Kidney (tissue), 14 donors: ENCODE results near the gene NAPB. TPM values are rescaled to one million over a fixed set of nuclear protein-coding genes. Genes with fewer than 3 reads are reported as not detected.

ENCODE experiments used
- DNase-seq, 5 donors: peaks; one replicate each; pipeline ENCODE4 v3.0.0-alpha.2; 2013 to 2020
- FAIRE-seq: peaks from 2 replicates; lab custom pipeline; 2012; peaks lifted over from hg19 to GRCh38; lab: Jason Lieb, UNC
- H3K27ac ChIP-seq, 2 donors: one replicate each; pipeline ENCODE4 v1.7.0; 2013; ENCODE audit warnings: low read depth in 2 of 2, low read length in 2 of 2, inconsistent platforms in 1 of 2
- H3K27me3 ChIP-seq: one replicate; pipeline ENCODE4 v1.7.1; 2013; ENCODE audit warnings: low read length, inconsistent platforms; ENCODE audit not compliant: control insufficient read depth, insufficient read depth
- H3K36me3 ChIP-seq, 3 donors: one replicate each; pipeline versions ENCODE4 v1.7.0 to v1.7.1; 2013; ENCODE audit warnings: low read length in 3 of 3, control low read depth in 1 of 3, inconsistent platforms in 1 of 3; ENCODE audit not compliant: insufficient read depth in 3 of 3, control insufficient read depth in 2 of 3
- H3K4me1 ChIP-seq, 3 donors: one replicate each; pipeline versions ENCODE4 v1.7.0 to v1.7.1; 2013; ENCODE audit warnings: low read length in 3 of 3, inconsistent platforms in 1 of 3, low read depth in 1 of 3; ENCODE audit not compliant: control insufficient read depth in 2 of 3, insufficient read depth in 2 of 3
- H3K4me3 ChIP-seq, 3 donors: one replicate each; pipeline versions ENCODE4 v1.7.0 to v1.8.1; 2013; ENCODE audit warnings: low read length in 3 of 3, control low read depth in 1 of 3, inconsistent platforms in 1 of 3
- H3K9ac ChIP-seq, 3 donors: one replicate each; pipeline versions ENCODE4 v1.7.0 to v1.7.1; 2013; ENCODE audit warnings: low read length in 3 of 3, control low read depth in 1 of 3, inconsistent platforms in 1 of 3
- H3K9me3 ChIP-seq, 3 donors: one replicate each; pipeline versions ENCODE4 v1.7.0 to v1.7.1; 2013; ENCODE audit warnings: low read length in 3 of 3, control low read depth in 1 of 3, inconsistent platforms in 1 of 3; ENCODE audit not compliant: control insufficient read depth in 2 of 3, insufficient read depth in 1 of 3
- intact Hi-C: fragments of 100-400 bp; cut with DNase I; formaldehyde crosslinking; loops from one replicate; pipeline ENCODE4 v1.11.1; 2022
- polyA plus RNA-seq: library from polyadenylated mRNA; stranded (reverse); fragments of 350-450 nt; fragmentation: Illumina TruSeq; extraction: RNeasy Lipid Tissue Mini Kit (QIAGEN cat#74804); gene quantifications from one replicate; pipeline ENCODE4 v1.2.3, GENCODE V29; 2014; ENCODE audit warnings: low read depth, low replicate concordance; ENCODE audit not compliant: insufficient read depth
- total RNA-seq: library from RNA; stranded (reverse); fragmentation: NEBNext Ultra II Directional; extraction: Animal tissue kit (Norgen Biotek cat#: 25700); gene quantifications from one replicate; pipeline ENCODE4 v1.2.1, GENCODE V29; 2021
- TF ChIP-seq, protein P1 (sequence below): IDR thresholded peaks from 3 replicates; pipeline ENCODE4 v1.5.1; 2012; ENCODE audit warnings: mild to moderate bottlenecking, moderate library complexity, borderline replicate concordance; ENCODE audit not compliant: insufficient read depth; ENCODE audit errors: extremely low read depth
- donor health status: control.
- donor health status: control.
- donor health status: control.
- donor health status: control.
- donor health status: control.
- donor health status: DM: yes; HTN: yes; CAD: no.
- donor health status: Normal renal cell carcinoma (clear cell type).

The NAPB gene
- total and polyA plus RNA-seq, 2 donors from 2014 or later = 5.3 to 9.6 TPM

DNA sequence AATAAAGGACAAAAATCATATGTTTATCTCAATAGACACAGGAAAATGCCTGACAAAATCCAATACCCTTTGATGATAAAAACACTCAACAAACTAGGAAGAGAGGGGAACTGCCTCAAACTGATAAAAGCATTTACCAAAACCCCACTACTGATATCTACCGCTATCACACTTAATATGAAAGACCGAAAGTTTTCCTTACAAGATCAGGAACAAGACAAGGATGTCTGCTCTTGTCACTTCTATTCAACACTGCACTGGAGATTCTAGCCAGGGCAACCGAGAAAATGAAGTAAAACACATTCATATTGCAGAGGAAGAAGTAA, 34.2 kb downstream of the NAPB start:
- Histone ChIP-seq H3K36me3 (peaks cover 2 to 15% (median 11%) of the 10 kb centered on the region in 3 donors), H3K9ac (no peak overlapping the region), H3K27ac (no peak overlapping the region), H3K4me3 (no peak overlapping the region), H3K27me3 (no peaks in the 10 kb centered on the region), H3K9me3 (peaks cover 0 to 3% (median 0%) of the 10 kb centered on the region in 3 donors), H3K4me1 (no peaks in the 10 kb centered on the region)
- TF ChIP-seq, protein P1, sequence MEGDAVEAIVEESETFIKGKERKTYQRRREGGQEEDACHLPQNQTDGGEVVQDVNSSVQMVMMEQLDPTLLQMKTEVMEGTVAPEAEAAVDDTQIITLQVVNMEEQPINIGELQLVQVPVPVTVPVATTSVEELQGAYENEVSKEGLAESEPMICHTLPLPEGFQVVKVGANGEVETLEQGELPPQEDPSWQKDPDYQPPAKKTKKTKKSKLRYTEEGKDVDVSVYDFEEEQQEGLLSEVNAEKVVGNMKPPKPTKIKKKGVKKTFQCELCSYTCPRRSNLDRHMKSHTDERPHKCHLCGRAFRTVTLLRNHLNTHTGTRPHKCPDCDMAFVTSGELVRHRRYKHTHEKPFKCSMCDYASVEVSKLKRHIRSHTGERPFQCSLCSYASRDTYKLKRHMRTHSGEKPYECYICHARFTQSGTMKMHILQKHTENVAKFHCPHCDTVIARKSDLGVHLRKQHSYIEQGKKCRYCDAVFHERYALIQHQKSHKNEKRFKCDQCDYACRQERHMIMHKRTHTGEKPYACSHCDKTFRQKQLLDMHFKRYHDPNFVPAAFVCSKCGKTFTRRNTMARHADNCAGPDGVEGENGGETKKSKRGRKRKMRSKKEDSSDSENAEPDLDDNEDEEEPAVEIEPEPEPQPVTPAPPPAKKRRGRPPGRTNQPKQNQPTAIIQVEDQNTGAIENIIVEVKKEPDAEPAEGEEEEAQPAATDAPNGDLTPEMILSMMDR = no peak
- no peak for FAIRE-seq
- DNase-seq = no peak
- intact Hi-C loops = no loop called here

DNA sequence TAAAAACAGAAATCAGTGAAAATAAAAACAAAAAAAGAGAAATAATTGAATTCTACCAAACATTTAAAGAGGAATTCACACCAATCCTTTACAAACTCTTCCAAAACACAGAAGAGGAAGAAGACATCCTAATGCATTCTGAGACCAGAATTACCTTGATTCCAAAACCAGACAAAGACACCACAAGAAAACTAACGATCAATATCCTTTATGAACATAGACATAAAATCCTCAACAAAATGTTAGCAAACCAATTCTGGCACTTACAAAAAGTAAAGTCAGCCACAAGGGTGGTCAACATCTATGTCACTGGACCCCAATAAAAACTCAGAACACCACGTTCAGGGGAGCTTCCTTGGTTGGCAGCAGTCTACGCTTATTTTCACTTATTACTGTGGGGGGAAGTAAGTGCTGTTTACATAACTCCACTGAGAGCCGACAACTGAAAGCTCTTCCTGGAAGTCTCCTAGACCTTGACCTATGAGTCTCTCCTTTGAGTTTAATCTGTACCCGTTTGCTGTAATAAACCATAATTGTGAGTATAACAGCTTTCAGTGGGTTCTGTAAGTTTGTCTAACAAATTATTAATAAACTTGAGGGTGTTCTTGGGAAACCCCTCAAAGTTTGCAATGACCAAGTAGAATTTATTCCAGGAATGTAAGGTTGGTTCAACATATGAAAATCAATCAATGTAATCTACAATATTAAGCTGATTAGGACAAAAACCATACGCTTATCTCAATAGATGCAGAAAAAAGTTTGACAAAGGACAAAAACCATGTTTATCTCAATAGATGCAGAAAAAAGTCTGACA, 34.8 kb downstream of the NAPB start:
- no peak overlapping the region for H3K4me3 ChIP-seq
- FAIRE-seq = no peak
- TF ChIP-seq, protein P1 = no peak
- no peak overlapping the region for H3K9ac ChIP-seq
- H3K9me3 ChIP-seq = peaks cover 0 to 3% (median 0%) of the 10 kb centered on the region in 3 donors
- H3K4me1 ChIP-seq = no peaks in the 10 kb centered on the region
- H3K36me3 ChIP-seq = peaks cover 2 to 21% (median 8%) of the 10 kb centered on the region in 3 donors
- no peak overlapping the region for H3K27ac ChIP-seq
- DNase-seq = no peak
- no peaks in the 10 kb centered on the region for H3K27me3 ChIP-seq
- intact Hi-C loops = no loop called here

DNA sequence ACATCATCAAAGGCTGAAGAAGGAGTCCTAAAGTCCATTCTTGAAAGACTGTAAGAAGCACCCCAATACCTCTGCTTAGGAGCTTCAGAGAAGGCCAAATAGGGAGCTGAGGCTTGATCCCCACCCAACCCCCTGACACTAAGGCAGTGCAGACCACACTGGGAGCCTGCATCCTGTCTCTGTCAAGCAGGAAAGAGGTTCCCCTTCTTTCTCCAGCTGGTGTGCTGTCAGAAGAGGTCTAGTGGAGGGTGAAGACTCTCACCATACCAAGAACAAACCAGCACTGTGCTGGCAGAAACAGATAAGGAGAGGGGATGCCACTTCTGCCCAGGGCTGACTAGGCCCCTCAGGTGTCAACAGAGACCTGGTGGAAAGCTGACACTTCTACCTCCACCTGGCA, 39.4 kb downstream of the NAPB start:
- Histone ChIP-seq H3K27ac (no peak overlapping the region), H3K27me3 (no peaks in the 10 kb centered on the region), H3K9ac (no peak overlapping the region), H3K4me1 (no peaks in the 10 kb centered on the region), H3K9me3 (peaks cover 0 to 2% (median 0%) of the 10 kb centered on the region in 3 donors), H3K4me3 (no peak overlapping the region), H3K36me3 (peaks cover 0 to 25% (median 8%) of the 10 kb centered on the region in 3 donors)
- no peak for DNase-seq
- FAIRE-seq = no peak
- intact Hi-C loops = no loop called here
- TF ChIP-seq, protein P1 = no peak
